Measurements from ENCODE around the gene ACSF3.

ACSF3 gene

GRCh38 chr16:89096042-89096717, 2.5 kb downstream of the ACSF3 start:
- FAIRE-seq = no peak

DNA sequence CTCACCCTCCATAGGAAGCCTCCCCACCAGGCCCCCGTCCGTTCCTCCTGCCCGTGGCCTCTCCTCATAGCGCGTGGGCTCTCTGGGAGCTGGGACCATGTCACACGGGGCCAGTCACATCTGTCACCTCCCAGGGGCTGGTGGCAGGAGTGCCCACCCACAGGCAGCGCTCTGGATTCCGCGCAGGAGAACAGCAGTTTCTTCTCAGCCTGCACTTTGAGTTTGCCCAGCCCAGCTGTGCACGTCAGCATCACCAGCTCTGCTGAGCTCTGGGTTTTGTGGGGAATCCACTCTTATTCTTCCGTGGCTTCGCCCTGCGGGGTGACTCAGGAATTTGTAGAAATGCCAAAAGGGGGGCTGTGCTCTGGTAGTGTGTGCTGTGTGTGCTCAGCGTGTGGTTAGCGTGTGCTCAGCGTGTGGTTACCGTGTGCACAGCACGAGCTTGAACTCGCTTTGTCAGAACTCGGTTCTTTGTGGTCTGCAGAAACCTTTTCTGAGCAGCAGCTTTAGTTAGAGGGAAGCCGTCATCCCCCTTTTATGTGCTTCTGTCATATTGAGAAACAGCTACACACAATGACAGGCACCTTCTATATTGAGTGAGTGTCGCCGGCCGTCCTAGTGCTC, 3.2 kb downstream of the ACSF3 start:
- FAIRE-seq = no peak

DNA sequence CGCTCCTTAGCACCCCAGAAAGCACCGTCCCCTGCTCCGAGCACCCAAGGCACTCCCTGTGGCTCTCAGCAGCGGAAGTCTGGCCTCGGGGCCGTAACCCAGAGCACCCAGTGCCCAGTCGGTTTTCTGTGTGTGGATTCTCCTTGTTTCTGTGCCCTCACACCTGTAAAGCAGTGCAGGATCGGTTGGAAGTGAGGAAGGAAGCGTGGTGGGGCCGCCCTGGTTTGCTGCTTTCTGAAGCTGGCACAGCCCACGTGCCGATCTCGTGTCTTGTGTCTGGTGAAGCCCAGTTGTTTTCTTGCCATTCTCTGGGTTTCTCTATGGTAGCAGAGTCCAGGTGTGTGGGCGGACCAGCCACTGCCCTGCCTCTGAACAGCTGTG, 3.7 kb downstream of the ACSF3 start:
- FAIRE-seq = no peak

DNA sequence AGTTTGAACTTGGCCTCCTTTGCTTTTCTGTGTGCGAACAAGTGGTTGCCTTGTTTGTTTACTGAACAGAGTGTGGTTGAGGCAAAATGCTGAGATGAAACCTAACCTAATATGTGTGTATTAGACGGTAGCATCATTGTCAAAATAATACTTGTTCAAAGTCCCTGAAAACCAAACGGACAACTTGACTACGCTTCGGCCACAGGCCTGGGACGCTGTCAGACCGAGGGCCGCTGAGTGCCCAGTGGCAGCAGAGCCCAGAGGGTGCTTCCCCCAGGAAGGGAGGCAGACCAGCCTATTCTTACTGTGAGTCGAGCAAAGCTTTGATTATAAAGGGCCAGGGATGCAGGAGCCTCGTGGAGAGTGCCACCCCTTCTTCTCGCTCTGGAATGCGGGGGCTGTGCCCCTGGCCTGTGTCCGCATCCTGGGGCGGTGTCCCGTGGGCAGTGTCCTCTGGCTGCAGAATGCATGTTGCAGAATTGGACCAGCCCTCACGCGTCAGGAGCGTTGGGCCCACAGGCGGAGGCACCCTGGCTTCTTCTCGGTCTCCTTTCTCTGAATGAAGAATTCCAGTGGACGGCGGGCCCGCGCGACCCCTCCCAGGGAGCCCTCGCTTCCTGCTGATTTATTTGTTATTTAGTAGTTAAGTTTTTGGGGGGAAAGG, 5.2 kb downstream of the ACSF3 start:
- no peak for FAIRE-seq

GRCh38 chr16:89099905-89100304, 6.3 kb downstream of the ACSF3 start:
- FAIRE-seq = no peak

- FAIRE-seq = no peak
These were observed 7.1 kb downstream of the ACSF3 start for GRCh38 chr16:89100601-89101302.

GRCh38 chr16:89101303-89102040, 7.8 kb downstream of the ACSF3 start:
- no peak for FAIRE-seq

DNA sequence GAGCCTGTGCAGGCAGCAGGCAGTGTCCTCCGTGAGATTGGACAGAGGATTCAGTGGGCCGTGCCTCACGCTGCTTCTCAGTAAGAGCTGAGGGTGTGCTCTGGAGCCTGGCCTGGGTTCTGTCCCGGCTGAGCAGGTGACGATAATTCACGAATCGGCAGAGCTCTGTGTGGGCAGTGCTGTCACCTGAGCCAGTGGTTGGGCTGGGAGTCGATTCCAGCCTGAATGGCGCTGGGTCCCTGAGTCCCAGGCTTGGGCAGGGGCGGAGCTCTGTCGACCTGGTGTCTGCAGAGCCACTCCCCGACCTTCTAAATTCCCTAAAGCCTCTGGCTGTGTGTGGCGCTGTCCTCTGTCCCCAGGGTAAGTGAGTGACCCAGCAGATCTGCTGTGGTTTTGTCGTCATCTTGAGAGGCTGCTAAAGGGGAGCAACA, 8.4 kb downstream of the ACSF3 start:
- no peak for FAIRE-seq

GRCh38 chr16:89102481-89103073, 8.9 kb downstream of the ACSF3 start:
- FAIRE-seq = no peak

DNA sequence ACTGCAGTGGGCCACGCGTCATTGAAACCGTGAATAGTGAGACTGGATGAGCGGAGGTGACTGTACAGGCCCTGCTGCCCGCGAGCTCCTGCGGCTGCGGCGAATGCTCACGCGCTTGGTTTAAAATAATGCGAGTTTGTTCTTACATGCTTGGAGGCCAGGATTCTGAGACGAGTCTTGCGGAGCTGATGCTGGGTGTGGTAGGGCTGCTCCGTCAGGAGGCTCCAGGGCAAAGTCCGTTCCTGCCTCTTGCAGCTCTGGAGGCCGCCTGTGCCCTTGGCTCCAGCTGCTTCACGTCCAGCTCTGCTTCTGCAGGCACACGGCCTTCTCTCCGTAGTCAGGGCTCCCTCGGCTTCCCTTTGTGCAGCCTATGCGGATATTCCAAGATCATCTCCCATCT, 9.5 kb downstream of the ACSF3 start:
- FAIRE-seq = no peak

DNA sequence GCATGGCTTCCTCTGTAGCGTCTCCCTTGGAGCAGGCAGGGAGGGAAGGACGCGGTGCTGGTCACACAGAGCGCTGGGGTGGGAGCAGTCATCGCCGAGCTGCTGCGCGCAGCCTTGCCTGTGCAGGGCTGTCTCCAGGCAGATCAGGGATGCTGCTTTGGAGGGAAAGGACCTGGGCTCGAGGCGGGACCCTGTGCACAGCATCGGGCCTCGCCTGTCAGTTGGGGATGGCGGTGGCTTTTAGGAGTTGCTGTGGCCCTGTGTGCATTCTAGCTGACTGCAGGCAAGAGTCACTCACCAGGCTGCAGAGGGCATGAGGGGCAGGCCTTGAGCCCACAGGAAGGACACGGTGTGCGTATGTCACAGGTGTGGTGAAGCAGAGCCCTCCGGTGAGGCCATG, 10.1 kb downstream of the ACSF3 start:
- no peak for FAIRE-seq

DNA sequence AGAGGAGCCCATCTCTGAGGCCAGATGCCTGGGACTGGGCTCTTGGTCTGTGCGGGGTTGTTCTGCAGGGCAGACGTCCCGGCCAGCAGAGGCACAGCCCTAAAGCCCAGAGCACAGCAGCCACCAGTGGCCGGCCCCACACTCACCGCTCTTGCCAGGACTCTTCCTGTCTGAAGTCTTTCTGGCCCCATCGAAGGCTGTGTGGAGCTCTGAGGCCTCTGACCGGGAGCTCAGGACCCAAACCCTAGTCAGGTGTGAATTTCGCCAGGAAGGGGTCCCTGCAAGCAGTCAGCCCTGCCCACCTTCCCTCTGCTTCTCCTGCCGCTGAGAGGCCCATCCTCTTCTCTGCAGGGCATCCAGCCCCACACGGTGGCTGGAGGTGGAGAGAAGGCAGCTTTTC, 10.7 kb downstream of the ACSF3 start:
- FAIRE-seq = no peak

DNA sequence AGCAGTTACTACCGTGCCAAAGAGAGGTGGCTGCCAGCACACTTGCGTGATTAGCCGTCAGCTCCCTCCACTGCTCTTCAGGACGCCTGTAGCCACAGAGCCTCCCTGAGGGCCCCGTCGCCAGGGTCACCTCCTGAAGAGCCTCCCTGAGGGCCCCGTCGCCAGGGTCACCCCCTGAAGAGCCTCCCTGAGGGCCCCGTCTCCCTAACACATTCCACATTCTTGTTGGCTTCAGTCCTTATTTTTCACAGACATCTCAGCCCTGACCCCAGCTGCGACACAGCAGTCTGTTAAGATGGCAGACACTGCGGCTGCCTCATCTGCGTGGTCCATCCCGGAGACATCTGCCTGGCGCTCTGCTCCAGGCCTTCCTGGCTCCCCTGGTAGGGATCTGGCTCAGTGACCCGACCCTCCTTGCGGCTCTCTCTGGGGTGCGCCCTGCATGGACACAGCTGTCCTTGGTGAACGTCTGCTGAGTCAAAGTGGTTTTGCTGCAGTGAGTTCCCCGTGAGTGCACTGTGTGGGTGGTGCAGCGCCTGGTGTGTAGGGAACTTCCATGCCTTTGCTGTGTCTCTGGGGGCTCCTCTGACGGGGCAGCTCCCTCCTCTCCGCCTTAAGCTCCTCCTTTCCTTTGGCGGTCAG, 11.4 kb downstream of the ACSF3 start:
- FAIRE-seq = no peak

DNA sequence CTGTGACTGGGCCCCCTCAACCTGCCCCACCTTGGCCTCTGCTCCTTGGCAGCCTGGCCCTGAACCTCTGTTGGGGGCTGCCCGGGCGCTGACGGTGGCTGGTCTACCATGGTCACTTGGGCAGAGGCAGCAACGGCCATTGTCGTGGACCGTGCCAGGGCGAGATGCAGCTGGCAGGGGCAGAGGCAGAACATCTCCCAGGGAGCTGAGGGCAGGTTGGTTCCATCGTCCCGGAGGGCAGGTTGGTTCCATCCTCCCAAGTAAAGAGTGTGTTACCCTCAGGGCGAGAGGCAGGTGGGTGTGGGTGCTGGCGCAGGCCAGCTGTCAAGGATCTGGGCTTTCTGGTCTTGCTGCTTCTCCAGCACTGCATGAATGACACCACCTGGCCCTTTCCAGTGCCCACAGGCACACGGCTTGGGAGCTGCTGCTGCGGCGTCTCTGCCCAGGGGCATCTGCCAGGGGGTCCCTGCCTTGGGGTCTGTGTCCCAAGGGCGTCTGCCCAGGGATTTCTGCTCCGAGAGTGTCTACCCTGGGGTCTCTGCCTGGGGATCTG, 12.0 kb downstream of the ACSF3 start:
- no peak for FAIRE-seq

DNA sequence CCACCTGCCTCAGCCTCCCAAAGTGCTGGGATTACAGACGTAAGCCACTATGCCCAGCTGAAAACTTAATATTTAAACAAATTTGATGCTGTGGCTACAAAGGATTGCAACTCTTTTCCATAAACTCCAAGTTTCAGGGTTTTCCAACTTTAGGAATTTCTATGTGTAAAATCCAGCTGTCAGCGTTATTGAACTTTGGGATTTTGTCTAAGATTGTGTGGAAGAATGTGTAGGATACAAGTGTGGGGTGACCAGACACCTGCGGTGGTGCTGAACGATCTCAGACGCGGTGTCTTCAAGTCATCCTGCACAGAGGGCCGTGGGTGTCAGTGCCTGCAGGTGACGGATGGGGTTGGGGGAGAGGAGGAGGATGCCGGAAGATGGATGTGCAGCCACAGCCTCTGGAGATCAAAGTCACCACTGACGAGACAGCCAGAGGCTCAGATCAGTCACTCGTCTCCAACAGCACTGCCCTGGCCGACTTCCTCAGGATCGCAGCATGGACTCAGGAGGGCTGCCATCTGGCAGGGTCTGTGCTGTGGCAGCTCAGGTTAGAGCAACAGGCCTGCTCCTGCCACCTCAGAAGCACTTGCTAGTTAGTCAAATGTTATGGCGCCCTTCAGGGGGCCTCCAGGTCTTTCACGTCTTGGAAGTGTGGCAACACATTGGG, 13.0 kb downstream of the ACSF3 start:
- FAIRE-seq = no peak

DNA sequence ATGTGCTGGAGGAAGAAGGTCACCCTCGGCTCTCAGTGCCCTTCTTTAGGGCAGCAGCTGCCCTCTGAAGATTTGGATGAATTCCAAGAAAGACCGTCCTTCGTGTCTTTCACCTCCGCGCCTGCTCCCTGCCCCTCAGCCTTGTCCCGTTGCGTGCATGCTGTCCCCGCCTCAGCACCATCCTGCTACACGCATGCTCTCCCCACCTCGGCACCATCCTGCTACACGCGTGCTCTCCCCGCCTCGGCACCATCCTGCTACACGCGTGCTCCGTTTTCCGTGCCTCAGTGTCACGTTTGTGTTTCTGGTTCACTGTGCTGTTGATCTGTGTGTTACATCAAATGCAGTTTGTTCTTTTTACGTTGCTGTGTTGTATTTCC, 13.5 kb downstream of the ACSF3 start:
- FAIRE-seq = no peak

GRCh38 chr16:89108416-89108815, 14.8 kb downstream of the ACSF3 start:
- no peak for FAIRE-seq

DNA sequence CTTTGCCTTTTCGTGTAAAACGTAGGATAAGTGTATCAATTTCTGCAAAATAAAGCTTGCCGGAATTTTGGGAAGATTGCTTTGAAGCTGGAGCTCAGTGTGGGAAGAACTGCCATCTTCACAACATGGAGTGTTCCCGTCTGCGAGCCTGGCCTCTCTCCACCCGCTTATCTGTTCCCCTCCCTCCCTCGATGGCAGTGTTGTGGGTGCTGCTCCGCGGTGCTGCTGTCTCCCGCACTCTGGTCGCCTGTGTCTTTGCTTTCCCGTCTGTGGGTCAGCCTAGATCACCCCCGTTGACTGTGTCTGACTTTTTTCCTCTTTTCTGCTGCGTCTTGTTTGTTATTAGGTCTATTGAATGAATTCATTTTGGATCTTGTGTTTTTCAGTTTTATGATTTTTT, 17.0 kb downstream of the ACSF3 start:
- no peak for FAIRE-seq

DNA sequence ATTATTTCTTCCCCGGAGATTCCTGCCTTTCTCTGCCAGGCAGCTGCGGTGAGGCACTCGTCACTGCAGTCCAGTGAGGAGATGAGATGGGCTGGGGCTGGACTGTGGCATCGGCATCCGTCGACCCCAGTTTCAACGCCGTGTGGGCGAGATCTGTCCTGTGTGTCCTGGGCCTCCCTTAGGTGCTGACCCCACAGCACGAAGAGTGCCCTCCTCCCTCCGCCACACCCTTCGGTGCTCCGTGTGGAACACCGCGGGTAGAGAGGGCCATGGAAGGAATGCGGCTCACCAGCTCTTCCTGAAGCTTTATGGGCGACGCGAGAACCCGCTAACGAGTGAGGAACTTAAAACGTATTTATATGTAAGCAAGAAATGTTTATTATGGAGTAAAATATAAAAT, 17.6 kb downstream of the ACSF3 start:
- no peak for FAIRE-seq

DNA sequence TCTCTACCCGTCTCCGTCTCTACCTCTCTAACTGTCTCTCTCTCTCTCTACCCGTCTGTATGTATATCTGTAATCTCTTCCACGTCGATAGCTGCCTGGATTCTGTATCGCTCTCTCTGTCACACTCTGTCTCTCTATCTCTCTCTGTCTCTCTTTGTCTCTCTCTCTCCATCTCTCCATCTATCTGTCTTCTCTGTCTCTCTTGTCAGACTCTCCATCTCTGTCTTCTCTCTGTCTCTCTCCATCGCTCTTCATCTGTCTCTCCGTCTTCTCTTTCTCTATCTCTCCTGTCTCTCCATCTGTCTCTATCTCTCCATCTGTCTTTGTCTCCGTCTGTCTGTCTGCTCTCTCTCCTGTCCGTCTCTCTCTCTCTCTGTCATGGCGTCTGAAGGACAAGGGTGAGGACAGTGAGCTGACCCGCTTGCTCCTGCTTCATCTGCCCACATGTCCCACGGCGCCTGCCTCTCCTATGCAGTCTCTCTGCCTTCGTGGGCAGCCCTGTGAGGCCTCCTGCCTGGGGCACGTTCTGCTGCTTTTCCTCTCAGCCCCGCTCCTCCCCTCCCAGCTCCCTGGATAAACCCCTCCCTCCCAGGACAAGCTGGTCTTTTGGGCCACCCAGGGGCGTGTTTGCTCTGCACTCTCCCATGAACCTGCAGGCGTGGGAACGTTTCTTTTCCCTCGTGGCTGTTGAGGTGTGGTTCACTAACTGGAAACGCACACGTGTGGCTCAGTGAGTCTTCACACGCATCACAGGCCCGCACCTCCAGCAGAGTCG, 18.9 kb downstream of the ACSF3 start:
- FAIRE-seq = no peak

GRCh38 chr16:89113152-89113547, 19.5 kb downstream of the ACSF3 start:
- no peak for FAIRE-seq

Data from islet of Langerhans (tissue), 1 donor.